Thyroid gland (tissue), 4 donors: ENCODE measurements around the gene OTOGL. TPM values are rescaled to one million over a fixed set of nuclear protein-coding genes. Genes with fewer than 3 reads are reported as not detected.

Source experiments
- DNase-seq, 2 donors: peaks; one replicate each; pipeline ENCODE4 v3.0.0-alpha.2; 2019
- H3K27ac ChIP-seq, 3 donors: fragments of 200-600 bp; sonication (generic); 1 replicate in 2 of 3; 2 replicates in 1 of 3; pipeline ENCODE4 v1.5.1; 2016 to 2019; ENCODE audit warnings: mild to moderate bottlenecking in 1 of 3, moderate library complexity in 1 of 3
- H3K27me3 ChIP-seq: fragments of 200-600 bp; sonication (generic); one replicate; pipeline ENCODE4 v1.5.1; 2019
- H3K36me3 ChIP-seq, 2 donors: fragments of 200-600 bp; sonication (generic); one replicate each; pipeline ENCODE4 v1.5.1; 2016 to 2019
- H3K4me1 ChIP-seq, 2 donors: fragments of 200-600 bp; sonication (generic); one replicate each; pipeline ENCODE4 v1.5.1; 2017 to 2019
- H3K4me3 ChIP-seq, 3 donors: fragments of 200-600 bp; sonication (generic); replicated peaks in 1 of 3; 1 replicate in 2 of 3; 2 replicates in 1 of 3; pipeline ENCODE4 v1.5.1; 2016; ENCODE audit warnings: mild to moderate bottlenecking in 1 of 3
- H3K9me3 ChIP-seq: fragments of 200-600 bp; sonication (generic); one replicate; pipeline ENCODE4 v1.5.1; 2017
- POLR2A ChIP-seq, 2 donors: fragments of 450-650 bp; IDR thresholded peaks; one replicate each; pipeline ENCODE4 v1.6.1; 2017; ENCODE audit warnings: antibody characterized with exemption in 2 of 2, mild to moderate bottlenecking in 2 of 2, moderate library complexity in 1 of 2
- WGBS, 2 donors: methylation state at CpG; one replicate each; pipeline ENCODE4 v1.1.5; 2017; 5-methylcytosine and 5-hydroxymethylcytosine counted together
- intact Hi-C: fragments of 100-400 bp; cut with DNase I; formaldehyde crosslinking; loops from one replicate; pipeline ENCODE4 v1.15.1; 2023
- total RNA-seq, 4 donors: library from RNA; depleted of rRNA; stranded (reverse); fragments of >200 nt; gene quantifications; one replicate each; pipeline ENCODE4 v1.2.3, GENCODE V29; 2016
- TF ChIP-seq, protein P1 (sequence below), 6 experiments: fragments of 200-600 bp in 3 of 6; fragments of 450-650 bp in 3 of 6; sonication (generic) in 3 of 6; IDR thresholded peaks; one replicate each; pipeline ENCODE4 v1.5.1; 2016 to 2019; ENCODE audit warnings: antibody characterized with exemption in 6 of 6, mild to moderate bottlenecking in 2 of 6, inconsistent platforms in 1 of 6, moderate library complexity in 1 of 6

Gene OTOGL
- total RNA-seq, 4 donors from 2014 or later = 0.11 to 0.13 TPM; not detected in 2

DNA sequence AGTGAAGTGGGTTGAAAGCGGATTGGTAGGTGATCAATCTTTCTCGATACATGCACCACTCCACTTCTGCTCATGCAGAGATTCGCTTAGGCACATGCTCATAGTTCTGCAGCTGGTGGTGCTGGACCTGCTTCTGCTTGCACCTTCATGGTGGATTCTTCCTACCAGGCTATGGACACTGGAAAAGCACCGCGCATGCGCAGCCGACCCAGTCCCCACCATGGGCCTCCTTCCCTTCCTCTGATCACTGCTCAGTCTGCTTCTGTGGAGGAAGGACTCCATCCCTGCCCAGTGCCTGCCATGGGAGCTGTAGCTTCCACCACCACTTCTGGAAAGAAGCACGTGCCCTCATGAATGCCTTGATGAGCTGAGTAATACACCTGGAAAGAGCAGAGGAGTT is 282.9 kb downstream of the OTOGL start:
- TF ChIP-seq, protein P1, sequence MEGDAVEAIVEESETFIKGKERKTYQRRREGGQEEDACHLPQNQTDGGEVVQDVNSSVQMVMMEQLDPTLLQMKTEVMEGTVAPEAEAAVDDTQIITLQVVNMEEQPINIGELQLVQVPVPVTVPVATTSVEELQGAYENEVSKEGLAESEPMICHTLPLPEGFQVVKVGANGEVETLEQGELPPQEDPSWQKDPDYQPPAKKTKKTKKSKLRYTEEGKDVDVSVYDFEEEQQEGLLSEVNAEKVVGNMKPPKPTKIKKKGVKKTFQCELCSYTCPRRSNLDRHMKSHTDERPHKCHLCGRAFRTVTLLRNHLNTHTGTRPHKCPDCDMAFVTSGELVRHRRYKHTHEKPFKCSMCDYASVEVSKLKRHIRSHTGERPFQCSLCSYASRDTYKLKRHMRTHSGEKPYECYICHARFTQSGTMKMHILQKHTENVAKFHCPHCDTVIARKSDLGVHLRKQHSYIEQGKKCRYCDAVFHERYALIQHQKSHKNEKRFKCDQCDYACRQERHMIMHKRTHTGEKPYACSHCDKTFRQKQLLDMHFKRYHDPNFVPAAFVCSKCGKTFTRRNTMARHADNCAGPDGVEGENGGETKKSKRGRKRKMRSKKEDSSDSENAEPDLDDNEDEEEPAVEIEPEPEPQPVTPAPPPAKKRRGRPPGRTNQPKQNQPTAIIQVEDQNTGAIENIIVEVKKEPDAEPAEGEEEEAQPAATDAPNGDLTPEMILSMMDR (IDR thresholded peaks at IDR 0.05) = no peak
- no peak for TF ChIP-seq POLR2A (IDR thresholded peaks at IDR 0.05)
- Histone ChIP-seq H3K4me3 (no peak overlapping the region), H3K27me3 (no peaks in the 10 kb centered on the region), H3K36me3 (no peaks in the 10 kb centered on the region), H3K9me3 (no peaks in the 10 kb centered on the region), H3K27ac (no peak overlapping the region), H3K4me1 (no peaks in the 10 kb centered on the region)
- WGBS, 2 donors = 93 to 95% methylated on average over 8 of the region's 8 CpGs
- no peak for DNase-seq
- intact Hi-C loops = no loop called here

- 15 to 26% methylated on average over 16 to 20 of the region's 20 CpGs for WGBS, 2 donors
- intact Hi-C loops = no loop called here
These were observed 301.2 kb downstream of the OTOGL start for GRCh38 chr12:80400571-80400991.

GRCh38 chr12:80401191-80401590 is 301.9 kb downstream of the OTOGL start:
- no peak for TF ChIP-seq POLR2A (IDR thresholded peaks at IDR 0.05)
- TF ChIP-seq, protein P1 (IDR thresholded peaks at IDR 0.05) = no peak
- Histone ChIP-seq H3K36me3 (no peaks in the 10 kb centered on the region), H3K27ac (no peak overlapping the region), H3K27me3 (no peaks in the 10 kb centered on the region), H3K9me3 (no peaks in the 10 kb centered on the region), H3K4me3 (no peak overlapping the region), H3K4me1 (no peaks in the 10 kb centered on the region)
- DNase-seq = no peak
- WGBS, 2 donors = 89 to 91% methylated on average over 3 of the region's 3 CpGs
- intact Hi-C loops = no loop called here

More at GRCh38 chr12:80400571-80400991, 301.2 kb downstream of the OTOGL start:
- Histone ChIP-seq H3K4me3 (no peak overlapping the region), H3K36me3 (no peaks in the 10 kb centered on the region), H3K4me1 (no peaks in the 10 kb centered on the region), H3K27me3 (no peaks in the 10 kb centered on the region), H3K9me3 (no peaks in the 10 kb centered on the region), H3K27ac (no peak overlapping the region)
- DNase-seq = no peak
- TF ChIP-seq POLR2A (IDR thresholded peaks at IDR 0.05) = no peak
- TF ChIP-seq, protein P1 (IDR thresholded peaks at IDR 0.05) = no peak

DNA sequence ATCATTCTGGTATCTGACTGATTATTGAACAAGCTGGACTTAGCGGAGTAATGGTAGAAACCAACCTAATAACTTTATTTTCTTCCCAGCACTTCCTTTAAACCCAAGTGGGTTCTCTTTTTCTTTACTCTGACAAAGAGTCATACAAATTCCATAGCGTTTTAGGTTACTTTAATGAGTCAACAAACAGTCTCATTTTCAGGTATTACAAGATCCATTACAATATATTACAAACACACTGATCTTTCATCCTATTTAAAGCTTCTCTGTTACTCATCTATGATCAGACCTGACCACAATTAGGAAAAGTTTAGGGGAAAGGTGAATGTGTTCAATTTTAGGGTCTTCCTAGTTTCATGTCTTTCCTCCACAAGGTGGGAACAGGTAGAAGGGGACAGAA is 305.3 kb downstream of the OTOGL start:
- H3K27ac ChIP-seq = no peak overlapping the region
- no peak for DNase-seq
- TF ChIP-seq, protein P1 (IDR thresholded peaks at IDR 0.05) = no peak
- TF ChIP-seq POLR2A (IDR thresholded peaks at IDR 0.05) = no peak
- H3K36me3 ChIP-seq = no peaks in the 10 kb centered on the region
- 73 to 75% methylated on average over 2 of the region's 2 CpGs for WGBS, 2 donors
- no peaks in the 10 kb centered on the region for H3K4me1 ChIP-seq
- no peaks in the 10 kb centered on the region for H3K27me3 ChIP-seq
- no peak overlapping the region for H3K4me3 ChIP-seq
- intact Hi-C loops = no loop called here
- no peaks in the 10 kb centered on the region for H3K9me3 ChIP-seq

DNA sequence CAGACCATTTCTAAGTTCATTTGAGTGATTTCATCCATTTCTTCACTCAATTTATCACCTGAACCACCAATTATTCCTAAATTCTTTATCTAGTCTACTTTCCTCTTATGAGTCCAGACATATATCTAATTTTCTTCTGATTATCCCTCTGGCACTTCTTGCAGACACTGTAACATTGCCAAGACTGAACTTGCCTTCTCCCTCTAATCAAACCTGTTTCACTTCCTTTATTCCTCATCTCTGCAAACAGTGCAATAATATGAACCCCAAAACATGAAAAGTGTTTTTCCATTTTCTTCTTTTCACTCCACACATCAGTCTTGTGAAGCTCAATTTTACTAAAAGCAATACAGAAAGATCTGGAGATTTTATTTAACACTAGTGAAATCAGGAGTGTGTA is 306.9 kb downstream of the OTOGL start:
- no peak overlapping the region for H3K4me3 ChIP-seq
- intact Hi-C loops = no loop called here
- no peaks in the 10 kb centered on the region for H3K27me3 ChIP-seq
- H3K27ac ChIP-seq = no peak overlapping the region
- no peak for DNase-seq
- H3K36me3 ChIP-seq = no peaks in the 10 kb centered on the region
- TF ChIP-seq POLR2A (IDR thresholded peaks at IDR 0.05) = no peak
- TF ChIP-seq, protein P1 (IDR thresholded peaks at IDR 0.05) = no peak
- H3K4me1 ChIP-seq = no peaks in the 10 kb centered on the region
- no peaks in the 10 kb centered on the region for H3K9me3 ChIP-seq
